ENCODE measurements around the gene LRP2.

LRP2 gene

DNA sequence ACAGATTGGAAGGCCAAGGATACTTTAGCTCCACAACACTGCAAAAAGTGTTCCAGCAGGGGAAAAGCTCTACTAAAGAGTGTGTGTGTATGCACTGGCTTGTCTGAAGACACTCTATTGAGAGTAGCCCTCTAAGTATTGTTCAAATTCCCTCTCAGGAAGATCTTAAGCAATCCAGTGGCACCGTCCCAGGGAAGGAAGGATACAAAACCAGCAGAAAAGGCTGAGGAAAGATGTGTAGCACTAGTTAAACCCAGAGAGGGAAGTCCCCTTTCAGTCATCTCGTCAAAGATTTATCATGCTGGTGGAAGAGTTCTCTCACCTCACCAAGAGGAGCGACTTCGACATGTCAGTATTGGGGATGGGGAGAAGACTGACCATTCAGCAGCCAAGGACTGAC lies 242.5 kb downstream of the LRP2 start:
- DNase-seq (ENCODE audit: low spot score), result no peak

- DNase-seq (ENCODE audit: low spot score), result no peak
These were observed 243.1 kb downstream of the LRP2 start for GRCh38 chr2:169119123-169119760.

DNA sequence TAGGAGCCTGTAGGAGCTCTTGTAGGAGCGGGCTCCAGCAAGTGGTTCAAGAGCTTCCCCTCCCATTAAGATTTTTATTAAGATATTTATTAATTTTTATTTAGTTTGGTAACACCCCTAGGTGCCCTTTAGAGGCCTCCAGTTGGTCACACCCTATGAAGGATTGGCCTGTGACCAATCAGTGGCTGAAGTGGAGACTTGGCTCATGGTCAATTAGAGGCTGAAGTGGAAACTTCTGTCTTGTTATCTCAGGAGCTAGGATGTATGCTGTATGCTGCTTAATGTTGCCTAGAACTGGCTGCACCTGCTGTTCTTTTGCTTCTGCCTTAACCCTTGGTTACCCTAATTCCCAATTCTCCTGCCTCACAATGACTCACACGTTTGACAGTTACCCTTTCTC lies 244.3 kb downstream of the LRP2 start:
- DNase-seq (ENCODE audit: low spot score), result no peak

- DNase-seq (ENCODE audit: low spot score), result no peak
These were observed 245.3 kb downstream of the LRP2 start for GRCh38 chr2:169116993-169117392.

DNA sequence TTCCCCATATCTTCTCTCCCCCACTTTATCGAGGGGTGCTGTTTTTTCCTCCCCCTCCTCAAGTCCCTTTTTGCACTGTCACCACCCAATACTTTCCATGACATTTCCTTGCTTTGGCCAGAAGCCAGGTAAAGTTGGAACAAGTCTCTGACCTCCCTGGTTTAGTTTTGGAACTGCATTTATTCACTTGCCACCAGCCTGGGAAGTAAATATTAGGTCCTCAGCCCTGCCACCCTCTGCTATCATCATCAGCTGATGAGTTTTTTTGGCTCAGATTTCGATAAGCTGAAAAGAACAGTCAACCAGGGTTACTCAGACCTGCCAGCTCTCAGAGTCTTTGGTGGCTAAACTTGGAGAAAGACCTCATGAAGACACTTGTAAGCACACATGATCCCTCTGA lies 246.0 kb downstream of the LRP2 start:
- no peak for DNase-seq (ENCODE audit: low spot score)

- no peak for DNase-seq (ENCODE audit: low spot score)
These were observed 248.3 kb downstream of the LRP2 start for GRCh38 chr2:169114056-169114455.

- no peak for DNase-seq (ENCODE audit: low spot score)
These were observed 249.5 kb downstream of the LRP2 start for GRCh38 chr2:169112841-169113240.

- DNase-seq (ENCODE audit: low spot score), result no peak
These were observed 251.4 kb downstream of the LRP2 start for GRCh38 chr2:169110916-169111315.

DNA sequence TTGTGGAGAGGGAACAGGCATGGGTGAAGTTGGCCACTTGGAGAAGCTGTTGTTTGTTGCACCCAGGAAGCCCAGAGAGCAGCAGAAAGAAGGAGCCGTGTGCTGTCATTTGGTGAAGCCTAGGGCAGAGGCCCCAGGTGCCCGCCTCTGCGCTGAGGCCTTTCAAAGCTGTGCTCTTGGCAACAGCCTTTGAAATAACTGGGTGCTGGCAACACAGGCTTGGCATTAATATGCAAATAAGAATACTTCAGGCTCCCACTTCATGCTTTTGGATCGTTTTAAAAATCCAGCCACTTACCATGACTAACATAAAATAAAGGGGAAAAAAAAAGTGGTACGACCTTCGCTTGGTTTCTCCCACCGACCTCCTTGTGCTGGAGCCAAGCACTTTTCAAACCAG lies 251.9 kb downstream of the LRP2 start:
- DNase-seq (ENCODE audit: low spot score), result no peak

DNA sequence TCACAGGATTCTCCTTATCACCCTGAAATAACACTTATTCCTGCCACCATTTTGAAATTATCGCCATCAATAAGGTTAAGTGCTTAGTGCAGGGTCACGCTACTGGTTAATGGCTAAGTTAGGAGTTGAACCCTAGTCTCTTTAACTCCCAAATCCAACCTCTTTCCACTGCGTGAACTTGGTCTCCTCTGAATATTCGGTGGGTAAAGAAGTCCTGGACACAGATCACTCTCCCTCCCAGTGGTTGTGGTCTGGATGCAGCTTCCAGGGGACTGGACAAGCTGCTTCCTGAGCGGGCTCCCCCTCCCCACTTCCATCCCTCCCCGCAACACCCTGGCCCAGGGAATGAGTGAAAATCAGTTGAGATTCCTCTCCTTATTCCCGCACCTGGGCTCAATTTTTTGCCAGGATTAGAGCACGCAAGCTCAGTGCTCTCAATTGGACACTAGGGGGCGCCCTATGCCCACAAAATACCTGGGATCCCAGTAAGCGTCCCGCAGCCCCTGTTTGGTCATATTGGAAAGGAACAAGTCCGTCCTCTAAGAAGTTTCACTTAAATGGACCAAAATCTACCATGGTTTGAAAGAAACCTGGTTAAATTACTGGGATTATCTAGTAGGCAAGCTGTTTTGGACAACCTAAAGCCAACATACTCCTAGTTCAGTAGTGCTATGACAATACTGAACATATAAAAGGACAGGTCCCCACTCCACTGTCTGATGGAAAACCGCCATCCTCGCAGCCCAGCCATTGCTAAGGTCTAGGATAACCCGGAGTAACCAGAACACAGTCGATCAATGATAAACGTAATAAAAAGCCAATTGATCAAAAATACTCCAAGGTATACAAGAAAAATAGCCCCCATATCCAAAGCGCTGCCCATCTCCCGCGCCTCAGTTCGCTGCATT lies 252.6 kb downstream of the LRP2 start:
- peak; percentile 72 for DNase-seq (ENCODE audit: low spot score)

DNA sequence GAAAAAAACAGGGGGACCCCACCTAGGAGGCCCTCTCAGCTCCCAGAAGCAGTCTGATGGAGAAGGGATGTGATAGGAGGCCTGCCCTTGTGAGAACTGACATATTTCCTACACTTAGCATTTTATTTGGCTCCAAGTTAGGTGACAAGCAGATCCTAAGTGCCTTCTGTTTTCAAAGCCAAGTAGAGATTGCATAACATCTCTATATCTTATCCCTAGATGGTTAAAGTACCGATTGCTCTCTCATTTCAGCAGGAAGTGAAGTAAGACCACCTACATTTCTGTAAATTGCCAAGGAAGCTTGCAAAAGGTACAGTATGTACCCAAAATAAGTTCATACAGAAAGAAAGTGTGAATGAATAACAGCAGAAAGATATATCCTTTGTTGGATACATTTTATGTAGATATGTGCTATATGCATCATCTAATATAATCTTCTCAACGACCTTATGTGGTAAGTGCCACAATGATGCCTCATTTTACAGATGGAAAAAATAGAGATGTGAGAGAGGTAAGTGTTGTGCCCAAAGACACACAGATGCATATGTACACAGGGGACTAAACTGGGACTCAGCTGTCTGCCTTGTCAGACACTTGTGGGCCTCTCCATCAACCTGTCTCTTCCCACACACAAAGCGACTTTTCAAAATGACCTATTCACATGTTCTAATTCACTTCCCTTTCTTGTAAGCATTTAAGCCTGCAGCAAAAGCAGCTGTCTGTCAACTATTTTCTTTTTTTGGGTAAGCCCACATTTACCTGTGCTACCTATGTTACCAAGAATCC lies 254.0 kb downstream of the LRP2 start:
- DNase-seq (ENCODE audit: low spot score), result no peak

DNA sequence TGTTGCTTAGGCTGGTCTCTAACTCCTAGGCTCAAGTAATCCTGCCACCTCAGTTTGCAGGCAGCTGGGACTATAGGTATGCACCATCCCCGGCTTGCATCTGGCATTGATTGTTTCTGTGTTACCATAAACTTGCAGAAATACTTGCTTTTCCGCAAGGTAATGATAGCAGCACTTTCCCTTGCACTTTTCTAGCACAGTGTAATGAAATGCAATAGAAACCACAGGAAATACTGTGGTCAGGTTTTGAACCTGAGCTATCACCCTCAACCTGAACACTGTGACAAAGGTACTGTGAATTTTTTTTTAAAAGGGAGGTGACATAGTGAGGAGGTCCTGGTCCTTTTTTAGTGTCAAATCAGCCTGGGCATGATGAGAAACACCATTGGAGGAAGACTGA lies 254.7 kb downstream of the LRP2 start:
- DNase-seq (ENCODE audit: low spot score), result no peak

DNA sequence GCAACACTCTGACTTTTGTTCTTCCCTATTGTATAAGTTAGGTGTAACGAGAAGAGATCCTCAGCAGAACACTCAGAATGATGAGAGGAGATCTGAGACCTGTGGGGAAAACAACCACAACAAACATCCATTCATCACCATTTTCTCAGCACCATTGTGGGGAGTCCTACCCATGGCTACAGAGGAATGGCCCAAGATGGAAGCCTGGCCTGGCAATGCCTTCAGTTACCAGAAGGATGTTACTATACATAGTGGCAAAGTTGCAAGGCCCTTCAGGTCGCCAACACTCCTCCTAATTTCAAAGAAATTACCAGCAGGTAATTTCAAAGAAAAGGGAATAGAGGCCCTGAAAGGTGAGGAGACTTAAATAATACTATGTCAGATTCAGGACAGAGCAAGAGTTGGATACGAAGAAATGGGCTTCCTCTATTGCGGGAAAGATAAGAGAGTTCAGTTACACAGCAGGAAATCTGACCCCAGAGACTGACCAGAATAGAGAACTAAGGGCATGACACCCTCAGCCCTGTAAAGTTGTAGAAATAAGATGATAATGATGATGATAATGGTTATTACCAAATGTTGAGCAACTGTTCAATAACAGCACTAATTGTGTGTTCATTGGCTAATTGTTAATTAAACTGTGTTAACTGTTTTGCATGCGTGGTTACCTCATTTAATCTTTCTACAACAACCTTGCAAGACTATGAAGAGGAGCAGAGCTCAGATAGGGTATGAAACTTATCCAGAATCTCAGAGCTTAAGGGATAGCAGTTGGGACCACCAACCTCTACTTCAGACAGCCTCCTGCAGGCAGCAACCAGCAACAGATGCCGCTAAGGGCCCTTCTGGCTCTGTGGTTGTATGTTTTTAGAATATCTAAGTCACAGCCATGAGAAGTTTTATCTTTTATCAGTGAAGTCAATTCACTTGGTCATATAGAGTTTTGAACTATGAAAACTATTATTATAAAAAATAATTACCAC lies 255.5 kb downstream of the LRP2 start:
- DNase-seq (ENCODE audit: low spot score), result no peak

DNA sequence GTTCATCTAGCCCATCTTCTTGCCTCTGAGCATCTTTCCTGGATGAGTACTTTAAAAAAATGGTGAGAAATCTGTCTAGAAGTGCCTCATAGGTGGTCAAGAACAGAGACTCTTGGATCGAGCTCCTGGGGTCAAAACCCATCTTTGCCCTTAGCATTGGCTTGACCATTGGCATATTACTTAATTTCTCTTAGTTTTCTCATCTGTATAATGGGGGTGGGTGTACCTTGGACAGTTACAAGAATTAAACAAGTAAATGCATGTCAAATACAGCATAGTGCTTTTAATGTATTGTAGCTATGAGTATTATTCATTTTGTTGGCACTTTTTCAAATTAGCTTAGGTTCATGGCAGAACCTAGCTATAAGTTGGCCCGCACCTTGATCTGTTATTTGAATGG lies 256.2 kb downstream of the LRP2 start:
- DNase-seq (ENCODE audit: low spot score), result no peak

DNA sequence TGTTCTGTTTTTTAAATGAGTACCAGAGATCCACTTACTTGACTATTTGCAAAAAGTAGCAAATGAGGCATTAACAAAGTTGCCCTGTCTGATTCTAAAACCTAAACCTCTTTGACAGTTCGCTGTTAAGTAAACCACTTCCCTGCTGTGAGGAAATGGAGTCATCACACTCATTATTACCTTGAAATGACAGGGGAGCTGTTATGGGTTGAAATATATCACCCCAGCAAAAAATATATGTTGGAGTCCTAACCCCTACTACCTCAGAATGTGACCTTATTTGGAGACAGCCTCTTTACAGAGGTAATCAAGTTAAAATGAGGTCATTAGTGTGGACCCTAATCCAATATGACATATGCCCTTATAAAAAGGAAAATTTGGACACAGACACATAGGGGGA lies 256.9 kb downstream of the LRP2 start:
- DNase-seq (ENCODE audit: low spot score), result no peak

- DNase-seq (ENCODE audit: low spot score), result no peak
These were observed 257.5 kb downstream of the LRP2 start for GRCh38 chr2:169104848-169105247.

DNA sequence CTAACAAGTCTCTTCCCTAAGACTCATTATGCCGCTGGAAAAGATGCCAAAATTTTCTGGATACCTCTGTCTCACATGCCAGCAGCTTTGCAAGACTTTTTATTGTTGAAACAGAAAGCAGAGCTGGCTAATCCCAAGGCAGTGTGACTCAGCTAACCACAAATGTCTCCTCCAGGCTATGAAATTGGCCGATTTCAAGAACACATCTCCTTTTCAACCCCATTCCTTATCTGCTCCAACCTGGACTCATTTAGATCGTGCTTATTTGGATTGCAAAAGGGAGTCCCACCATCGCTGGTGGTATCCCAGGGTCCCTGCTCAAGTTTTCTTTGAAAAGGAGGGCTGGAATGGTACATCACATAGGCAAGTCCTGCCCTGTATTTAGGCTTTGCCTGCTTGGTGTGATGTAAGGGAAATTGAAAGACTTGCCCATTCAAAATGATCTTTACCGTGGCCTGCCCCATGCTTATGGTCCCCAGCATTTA lies 266.7 kb downstream of the LRP2 start:
- no peak for DNase-seq (ENCODE audit: low spot score)

DNA sequence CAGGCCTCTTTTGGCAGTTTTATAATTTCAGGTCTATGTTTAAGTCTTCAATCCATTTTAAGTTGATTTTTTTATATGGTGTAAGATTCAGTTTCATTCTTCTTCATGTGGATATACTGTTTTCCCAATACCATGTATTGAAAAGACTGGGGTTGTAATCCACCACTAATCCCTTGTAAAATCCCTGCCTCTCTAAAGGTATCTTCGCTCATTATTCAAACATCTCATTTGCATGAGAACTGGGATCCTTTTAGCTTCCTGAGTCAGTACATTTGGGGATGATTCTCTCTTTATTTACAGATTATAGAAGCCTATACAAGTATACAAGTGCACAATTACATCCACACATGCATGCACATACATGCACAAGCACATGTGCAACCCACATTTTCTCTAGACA lies 267.7 kb downstream of the LRP2 start:
- no peak for DNase-seq (ENCODE audit: low spot score)

GRCh38 chr2:169093535-169093934 lies 268.8 kb downstream of the LRP2 start:
- DNase-seq (ENCODE audit: low spot score), result no peak

GRCh38 chr2:169091761-169092519 lies 270.4 kb downstream of the LRP2 start:
- DNase-seq (ENCODE audit: low spot score), result no peak

DNA sequence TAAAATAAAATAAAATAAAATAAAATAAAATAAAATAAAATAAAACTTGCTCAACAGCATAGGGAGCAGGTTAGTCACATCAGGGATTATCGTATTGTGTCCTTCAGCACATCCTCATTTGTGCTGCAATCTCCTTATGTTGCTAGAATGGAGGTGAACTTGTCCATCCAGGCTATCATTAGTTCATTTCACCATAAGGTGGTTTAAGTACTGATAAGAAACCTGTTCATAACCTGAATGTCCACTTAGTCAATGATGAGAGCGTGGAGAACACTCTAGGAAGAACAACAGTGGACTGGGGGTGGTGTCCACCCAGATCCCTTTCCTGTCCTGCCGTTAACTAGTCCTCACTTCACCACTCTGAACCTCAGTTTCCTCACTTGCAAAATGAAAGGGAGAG lies 271.1 kb downstream of the LRP2 start:
- no peak for DNase-seq (ENCODE audit: low spot score)

Measured in hematopoietic multipotent progenitor cell treated with erythropoietin and hydrocortisone succinate and interleukin-3 and kit ligand, for 17 days (in vitro differentiated cells).